GM12878 (cell line): ENCODE results near the gene ASH1L. TPM values are rescaled to one million over a fixed set of nuclear protein-coding genes. Genes with fewer than 3 reads are reported as not detected.

ENCODE experiments used
- ETV6 ChIP-seq, 2 experiments: fragments of 450-650 bp in 1 of 2; IDR thresholded peaks in 1 of 2; conservative IDR thresholded peaks in 1 of 2; 2 replicates each; pipeline ENCODE4 v1.6.1; 2014; ENCODE audit warnings: antibody characterized with exemption in 1 of 2, borderline replicate concordance in 1 of 2, low read depth in 1 of 2, mild to moderate bottlenecking in 1 of 2, moderate library complexity in 1 of 2
- MYB ChIP-seq: fragments of 150-350 bp; IDR thresholded peaks from 2 replicates; pipeline ENCODE4 v1.6.1; 2014; ENCODE audit warnings: mild to moderate bottlenecking, low read depth, low read length, borderline replicate concordance
- SREBF2 ChIP-seq: IDR thresholded peaks from 2 replicates; pipeline ENCODE4 v1.6.1; 2012; ENCODE audit warnings: mild to moderate bottlenecking, low read length
- TBL1XR1 ChIP-seq: IDR thresholded peaks from 2 replicates; pipeline ENCODE4 v1.6.1; 2012; ENCODE audit warnings: low read depth, low read length, improper control_type of control experiment
- YY1 ChIP-seq: IDR thresholded peaks from 2 replicates; pipeline ENCODE4 v1.6.1; 2011; ENCODE audit warnings: low read depth, mild to moderate bottlenecking, low read length
- ZNF207 ChIP-seq: fragments of 450-650 bp; IDR thresholded peaks from 2 replicates; pipeline ENCODE4 v1.6.1; 2014; ENCODE audit warnings: antibody characterized with exemption, mild to moderate bottlenecking, borderline replicate concordance
- polyA plus RNA-seq, 11 experiments: library from polyadenylated mRNA; depleted of rRNA in 4 of 11; unstranded in 6 of 11; stranded (reverse) in 5 of 11; fragments of >200 nt; fragmentation: Nextera tagmentation in 4 of 11; fragmentation: Illumina TruSeq in 1 of 11; extraction: Ambion mirVana in 4 of 11; extraction: Trizol in 1 of 11; gene quantifications; 1 replicate in 1 of 11; 2 replicates in 10 of 11; pipeline versions ENCODE4 v1.2.1 to v1.2.3, GENCODE V29; 2011 to 2016; ENCODE audit warnings: inconsistent platforms in 2 of 11, missing spikeins in 2 of 11, low read depth in 1 of 11
- total RNA-seq, 4 experiments: library from RNA; depleted of rRNA in 3 of 4; stranded (reverse); fragments of >200 nt in 3 of 4; fragmentation: Illumina TruSeq in 1 of 4; extraction: Trizol in 1 of 4; gene quantifications; 2 replicates each; pipeline versions ENCODE4 v1.2.1 to v1.2.3, GENCODE V29; 2013 to 2021
- TF ChIP-seq, protein P1 (sequence below): fragments of 450-650 bp; IDR thresholded peaks from 2 replicates; pipeline ENCODE4 v1.6.1; 2014; ENCODE audit warnings: mild to moderate bottlenecking
- TF ChIP-seq, protein P2 (sequence below): fragments of 450-650 bp; IDR thresholded peaks from 2 replicates; pipeline ENCODE4 v1.6.1; 2018; ENCODE audit warnings: mild to moderate bottlenecking, low read depth, moderate library complexity; ENCODE audit not compliant: partially characterized antibody
- TF ChIP-seq, protein P3 (sequence below): IDR thresholded peaks from 2 replicates; pipeline ENCODE4 v1.6.1; 2011; ENCODE audit warnings: borderline replicate concordance, low read depth, mild to moderate bottlenecking, moderate library complexity, low read length; ENCODE audit not compliant: insufficient read depth, poor library complexity, severe bottlenecking
- TF ChIP-seq, protein P4 (sequence below): IDR thresholded peaks from 2 replicates; pipeline ENCODE4 v1.6.1; 2012; ENCODE audit warnings: improper control_type of control experiment, low read depth, low read length; ENCODE audit not compliant: insufficient replicate concordance
- TF ChIP-seq, protein P5 (sequence below): fragments of 450-650 bp; IDR thresholded peaks from 2 replicates; pipeline ENCODE4 v1.6.1; 2017; ENCODE audit warnings: mild to moderate bottlenecking, moderate library complexity

ASH1L gene
- total and polyA plus RNA-seq, 10 of the 15 experiments (the other 5 are each of a cell fraction or from before 2014, with no cell fraction given): 1.7 to 23.9 (median 16.6) TPM

DNA sequence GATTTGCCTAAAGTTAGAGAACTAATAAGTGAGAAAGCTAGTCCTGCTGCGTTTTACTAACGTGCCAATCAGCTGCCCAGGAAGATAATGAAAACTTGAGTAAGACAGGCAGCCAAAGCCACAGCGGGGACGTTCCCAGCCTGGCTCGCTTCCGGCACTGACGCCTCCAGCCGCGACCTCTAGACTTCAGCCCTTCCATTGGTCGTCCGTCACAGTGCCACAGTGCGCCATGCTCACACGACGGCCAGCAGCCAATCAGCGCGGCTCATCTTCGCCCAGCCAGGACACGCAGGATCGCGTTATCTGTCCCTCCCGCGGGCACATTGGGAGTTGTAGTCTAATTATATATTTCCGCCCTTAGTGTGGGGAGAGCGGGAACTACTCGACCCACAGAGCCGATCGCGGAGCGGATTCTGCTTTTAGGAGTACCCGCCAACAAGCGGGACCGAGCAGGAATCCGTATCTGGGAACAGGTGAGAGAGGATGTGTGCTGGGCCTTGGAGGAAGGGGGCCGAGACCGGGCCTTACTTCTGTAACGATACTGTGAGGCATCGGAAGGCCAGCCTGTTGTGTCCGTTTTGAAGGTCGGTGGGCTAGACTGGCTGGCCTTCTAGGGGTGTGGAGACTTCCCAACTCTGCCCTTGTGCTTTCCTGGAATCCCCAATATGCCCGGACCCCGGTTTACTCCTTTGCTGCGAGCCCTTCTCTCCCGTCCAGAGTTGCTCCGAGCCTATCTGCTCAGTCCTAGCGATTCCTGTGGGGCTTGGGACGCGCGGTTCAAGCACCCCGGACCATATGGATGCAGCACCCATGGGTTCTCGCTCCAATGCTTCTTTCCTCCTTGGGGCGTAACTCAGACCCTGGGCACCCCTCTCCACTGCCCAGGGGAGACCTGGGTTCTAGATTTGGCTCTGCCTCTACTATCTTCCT lies 253.8 kb downstream of the ASH1L start, which contains the start of gene FDPS (continued):
- TF ChIP-seq, protein P1, sequence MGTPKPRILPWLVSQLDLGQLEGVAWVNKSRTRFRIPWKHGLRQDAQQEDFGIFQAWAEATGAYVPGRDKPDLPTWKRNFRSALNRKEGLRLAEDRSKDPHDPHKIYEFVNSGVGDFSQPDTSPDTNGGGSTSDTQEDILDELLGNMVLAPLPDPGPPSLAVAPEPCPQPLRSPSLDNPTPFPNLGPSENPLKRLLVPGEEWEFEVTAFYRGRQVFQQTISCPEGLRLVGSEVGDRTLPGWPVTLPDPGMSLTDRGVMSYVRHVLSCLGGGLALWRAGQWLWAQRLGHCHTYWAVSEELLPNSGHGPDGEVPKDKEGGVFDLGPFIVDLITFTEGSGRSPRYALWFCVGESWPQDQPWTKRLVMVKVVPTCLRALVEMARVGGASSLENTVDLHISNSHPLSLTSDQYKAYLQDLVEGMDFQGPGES: peak; percentile 73; the same call in 1 of the 2 replicates
- TF ChIP-seq, protein P2, sequence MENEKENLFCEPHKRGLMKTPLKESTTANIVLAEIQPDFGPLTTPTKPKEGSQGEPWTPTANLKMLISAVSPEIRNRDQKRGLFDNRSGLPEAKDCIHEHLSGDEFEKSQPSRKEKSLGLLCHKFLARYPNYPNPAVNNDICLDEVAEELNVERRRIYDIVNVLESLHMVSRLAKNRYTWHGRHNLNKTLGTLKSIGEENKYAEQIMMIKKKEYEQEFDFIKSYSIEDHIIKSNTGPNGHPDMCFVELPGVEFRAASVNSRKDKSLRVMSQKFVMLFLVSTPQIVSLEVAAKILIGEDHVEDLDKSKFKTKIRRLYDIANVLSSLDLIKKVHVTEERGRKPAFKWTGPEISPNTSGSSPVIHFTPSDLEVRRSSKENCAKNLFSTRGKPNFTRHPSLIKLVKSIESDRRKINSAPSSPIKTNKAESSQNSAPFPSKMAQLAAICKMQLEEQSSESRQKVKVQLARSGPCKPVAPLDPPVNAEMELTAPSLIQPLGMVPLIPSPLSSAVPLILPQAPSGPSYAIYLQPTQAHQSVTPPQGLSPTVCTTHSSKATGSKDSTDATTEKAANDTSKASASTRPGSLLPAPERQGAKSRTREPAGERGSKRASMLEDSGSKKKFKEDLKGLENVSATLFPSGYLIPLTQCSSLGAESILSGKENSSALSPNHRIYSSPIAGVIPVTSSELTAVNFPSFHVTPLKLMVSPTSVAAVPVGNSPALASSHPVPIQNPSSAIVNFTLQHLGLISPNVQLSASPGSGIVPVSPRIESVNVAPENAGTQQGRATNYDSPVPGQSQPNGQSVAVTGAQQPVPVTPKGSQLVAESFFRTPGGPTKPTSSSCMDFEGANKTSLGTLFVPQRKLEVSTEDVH: peak; percentile 62
- TF ChIP-seq YY1: peak; percentile 82
- TF ChIP-seq, protein P3, sequence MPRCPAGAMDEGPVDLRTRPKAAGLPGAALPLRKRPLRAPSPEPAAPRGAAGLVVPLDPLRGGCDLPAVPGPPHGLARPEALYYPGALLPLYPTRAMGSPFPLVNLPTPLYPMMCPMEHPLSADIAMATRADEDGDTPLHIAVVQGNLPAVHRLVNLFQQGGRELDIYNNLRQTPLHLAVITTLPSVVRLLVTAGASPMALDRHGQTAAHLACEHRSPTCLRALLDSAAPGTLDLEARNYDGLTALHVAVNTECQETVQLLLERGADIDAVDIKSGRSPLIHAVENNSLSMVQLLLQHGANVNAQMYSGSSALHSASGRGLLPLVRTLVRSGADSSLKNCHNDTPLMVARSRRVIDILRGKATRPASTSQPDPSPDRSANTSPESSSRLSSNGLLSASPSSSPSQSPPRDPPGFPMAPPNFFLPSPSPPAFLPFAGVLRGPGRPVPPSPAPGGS: no peak
- TF ChIP-seq, protein P4, sequence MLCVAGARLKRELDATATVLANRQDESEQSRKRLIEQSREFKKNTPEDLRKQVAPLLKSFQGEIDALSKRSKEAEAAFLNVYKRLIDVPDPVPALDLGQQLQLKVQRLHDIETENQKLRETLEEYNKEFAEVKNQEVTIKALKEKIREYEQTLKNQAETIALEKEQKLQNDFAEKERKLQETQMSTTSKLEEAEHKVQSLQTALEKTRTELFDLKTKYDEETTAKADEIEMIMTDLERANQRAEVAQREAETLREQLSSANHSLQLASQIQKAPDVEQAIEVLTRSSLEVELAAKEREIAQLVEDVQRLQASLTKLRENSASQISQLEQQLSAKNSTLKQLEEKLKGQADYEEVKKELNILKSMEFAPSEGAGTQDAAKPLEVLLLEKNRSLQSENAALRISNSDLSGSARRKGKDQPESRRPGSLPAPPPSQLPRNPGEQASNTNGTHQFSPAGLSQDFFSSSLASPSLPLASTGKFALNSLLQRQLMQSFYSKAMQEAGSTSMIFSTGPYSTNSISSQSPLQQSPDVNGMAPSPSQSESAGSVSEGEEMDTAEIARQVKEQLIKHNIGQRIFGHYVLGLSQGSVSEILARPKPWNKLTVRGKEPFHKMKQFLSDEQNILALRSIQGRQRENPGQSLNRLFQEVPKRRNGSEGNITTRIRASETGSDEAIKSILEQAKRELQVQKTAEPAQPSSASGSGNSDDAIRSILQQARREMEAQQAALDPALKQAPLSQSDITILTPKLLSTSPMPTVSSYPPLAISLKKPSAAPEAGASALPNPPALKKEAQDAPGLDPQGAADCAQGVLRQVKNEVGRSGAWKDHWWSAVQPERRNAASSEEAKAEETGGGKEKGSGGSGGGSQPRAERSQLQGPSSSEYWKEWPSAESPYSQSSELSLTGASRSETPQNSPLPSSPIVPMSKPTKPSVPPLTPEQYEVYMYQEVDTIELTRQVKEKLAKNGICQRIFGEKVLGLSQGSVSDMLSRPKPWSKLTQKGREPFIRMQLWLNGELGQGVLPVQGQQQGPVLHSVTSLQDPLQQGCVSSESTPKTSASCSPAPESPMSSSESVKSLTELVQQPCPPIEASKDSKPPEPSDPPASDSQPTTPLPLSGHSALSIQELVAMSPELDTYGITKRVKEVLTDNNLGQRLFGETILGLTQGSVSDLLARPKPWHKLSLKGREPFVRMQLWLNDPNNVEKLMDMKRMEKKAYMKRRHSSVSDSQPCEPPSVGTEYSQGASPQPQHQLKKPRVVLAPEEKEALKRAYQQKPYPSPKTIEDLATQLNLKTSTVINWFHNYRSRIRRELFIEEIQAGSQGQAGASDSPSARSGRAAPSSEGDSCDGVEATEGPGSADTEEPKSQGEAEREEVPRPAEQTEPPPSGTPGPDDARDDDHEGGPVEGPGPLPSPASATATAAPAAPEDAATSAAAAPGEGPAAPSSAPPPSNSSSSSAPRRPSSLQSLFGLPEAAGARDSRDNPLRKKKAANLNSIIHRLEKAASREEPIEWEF: no peak
- TF ChIP-seq MYB: no peak
- TF ChIP-seq, protein P5, sequence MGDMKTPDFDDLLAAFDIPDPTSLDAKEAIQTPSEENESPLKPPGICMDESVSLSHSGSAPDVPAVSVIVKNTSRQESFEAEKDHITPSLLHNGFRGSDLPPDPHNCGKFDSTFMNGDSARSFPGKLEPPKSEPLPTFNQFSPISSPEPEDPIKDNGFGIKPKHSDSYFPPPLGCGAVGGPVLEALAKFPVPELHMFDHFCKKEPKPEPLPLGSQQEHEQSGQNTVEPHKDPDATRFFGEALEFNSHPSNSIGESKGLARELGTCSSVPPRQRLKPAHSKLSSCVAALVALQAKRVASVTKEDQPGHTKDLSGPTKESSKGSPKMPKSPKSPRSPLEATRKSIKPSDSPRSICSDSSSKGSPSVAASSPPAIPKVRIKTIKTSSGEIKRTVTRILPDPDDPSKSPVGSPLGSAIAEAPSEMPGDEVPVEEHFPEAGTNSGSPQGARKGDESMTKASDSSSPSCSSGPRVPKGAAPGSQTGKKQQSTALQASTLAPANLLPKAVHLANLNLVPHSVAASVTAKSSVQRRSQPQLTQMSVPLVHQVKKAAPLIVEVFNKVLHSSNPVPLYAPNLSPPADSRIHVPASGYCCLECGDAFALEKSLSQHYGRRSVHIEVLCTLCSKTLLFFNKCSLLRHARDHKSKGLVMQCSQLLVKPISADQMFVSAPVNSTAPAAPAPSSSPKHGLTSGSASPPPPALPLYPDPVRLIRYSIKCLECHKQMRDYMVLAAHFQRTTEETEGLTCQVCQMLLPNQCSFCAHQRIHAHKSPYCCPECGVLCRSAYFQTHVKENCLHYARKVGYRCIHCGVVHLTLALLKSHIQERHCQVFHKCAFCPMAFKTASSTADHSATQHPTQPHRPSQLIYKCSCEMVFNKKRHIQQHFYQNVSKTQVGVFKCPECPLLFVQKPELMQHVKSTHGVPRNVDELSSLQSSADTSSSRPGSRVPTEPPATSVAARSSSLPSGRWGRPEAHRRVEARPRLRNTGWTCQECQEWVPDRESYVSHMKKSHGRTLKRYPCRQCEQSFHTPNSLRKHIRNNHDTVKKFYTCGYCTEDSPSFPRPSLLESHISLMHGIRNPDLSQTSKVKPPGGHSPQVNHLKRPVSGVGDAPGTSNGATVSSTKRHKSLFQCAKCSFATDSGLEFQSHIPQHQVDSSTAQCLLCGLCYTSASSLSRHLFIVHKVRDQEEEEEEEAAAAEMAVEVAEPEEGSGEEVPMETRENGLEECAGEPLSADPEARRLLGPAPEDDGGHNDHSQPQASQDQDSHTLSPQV: no peak
- no peak for TF ChIP-seq ETV6 (conservative IDR thresholded peaks at IDR 0.05 in 1 of 2, IDR thresholded peaks at IDR 0.05 in 1 of 2; ENCODE audit: borderline replicate concordance in 1 of 2, low read depth in 1 of 2)
- no peak for TF ChIP-seq ZNF207
- TF ChIP-seq TBL1XR1: peak; percentile 56; the same call in 1 of the 2 replicates
- peak; percentile 78; the same call in 1 of the 2 replicates for TF ChIP-seq SREBF2
